SH-SY5Y (cell line): ENCODE measurements around the gene PCGF6.

ENCODE experiments used
- GATA2 ChIP-seq: IDR thresholded peaks from 2 replicates; pipeline ENCODE4 v1.6.1; 2011; ENCODE audit warnings: mild to moderate bottlenecking, low read depth, low read length
- GATA3 ChIP-seq: IDR thresholded peaks from 2 replicates; pipeline ENCODE4 v1.6.1; 2011; ENCODE audit warnings: low read depth, mild to moderate bottlenecking, low read length, moderate library complexity

- no peak for TF ChIP-seq GATA2
- no peak for TF ChIP-seq GATA3
Observed at GRCh38 chr10:103282961-103283360, 68.0 kb downstream of the PCGF6 start.
